Measurements from ENCODE around the gene ANKRD36.
"Not testable (repeated sequence)": the region's sequence is repeated elsewhere in the genome, so short reads cannot be mapped to it uniquely, and the experiment has no call there.

DNA sequence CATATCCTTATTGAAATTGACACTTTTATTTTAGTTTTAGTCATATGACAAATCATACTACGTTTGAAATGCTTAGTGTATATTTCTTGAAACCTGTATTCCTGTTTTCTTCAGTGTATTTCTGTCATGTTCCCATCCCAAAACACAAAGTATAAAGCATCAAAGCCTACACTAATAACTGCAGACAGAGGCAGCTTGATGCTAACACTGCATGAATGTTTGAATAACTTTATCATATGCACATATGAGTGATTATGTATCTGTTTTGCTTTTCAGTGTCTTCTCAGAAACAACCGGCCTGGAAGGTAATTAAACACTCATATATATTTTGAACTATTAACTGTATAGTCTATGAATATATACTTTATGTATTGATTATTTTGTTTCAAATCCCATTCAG lies 102.1 kb downstream of the ANKRD36 start:
- TF ChIP-seq, protein P1, sequence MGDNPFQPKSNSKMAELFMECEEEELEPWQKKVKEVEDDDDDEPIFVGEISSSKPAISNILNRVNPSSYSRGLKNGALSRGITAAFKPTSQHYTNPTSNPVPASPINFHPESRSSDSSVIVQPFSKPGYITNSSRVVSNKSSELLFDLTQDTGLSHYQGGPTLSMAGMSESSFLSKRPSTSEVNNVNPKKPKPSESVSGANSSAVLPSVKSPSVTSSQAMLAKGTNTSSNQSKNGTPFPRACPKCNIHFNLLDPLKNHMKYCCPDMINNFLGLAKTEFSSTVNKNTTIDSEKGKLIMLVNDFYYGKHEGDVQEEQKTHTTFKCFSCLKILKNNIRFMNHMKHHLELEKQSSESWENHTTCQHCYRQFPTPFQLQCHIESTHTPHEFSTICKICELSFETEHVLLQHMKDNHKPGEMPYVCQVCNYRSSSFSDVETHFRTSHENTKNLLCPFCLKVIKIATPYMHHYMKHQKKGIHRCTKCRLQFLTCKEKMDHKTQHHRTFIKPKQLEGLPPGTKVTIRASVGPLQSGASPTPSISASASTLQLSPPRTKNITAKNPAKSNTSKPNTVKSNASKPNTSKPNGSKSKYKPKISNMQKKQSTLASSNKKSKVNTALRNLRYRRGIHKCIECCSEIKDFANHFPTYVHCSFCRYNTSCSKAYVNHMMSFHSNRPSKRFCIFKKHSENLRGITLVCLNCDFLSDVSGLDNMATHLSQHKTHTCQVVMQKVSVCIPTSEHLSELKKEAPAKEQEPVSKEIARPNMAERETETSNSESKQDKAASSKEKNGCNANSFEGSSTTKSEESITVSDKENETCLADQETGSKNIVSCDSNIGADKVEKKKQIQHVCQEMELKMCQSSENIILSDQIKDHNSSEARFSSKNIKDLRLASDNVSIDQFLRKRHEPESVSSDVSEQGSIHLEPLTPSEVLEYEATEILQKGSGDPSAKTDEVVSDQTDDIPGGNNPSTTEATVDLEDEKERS (tag by site-specific recombination; IDR thresholded peaks at IDR 0.05), result not testable (repeated sequence)
- TF ChIP-seq HOXA7 (CRISPR knock-in tag; IDR thresholded peaks at IDR 0.05; ENCODE audit: borderline replicate concordance); ZNF792 (tag by site-specific recombination; IDR thresholded peaks at IDR 0.05); ZBTB7A (tag by site-specific recombination; IDR thresholded peaks at IDR 0.05; ENCODE audit: low read depth): not testable (repeated sequence)
- TF ChIP-seq, protein P2, sequence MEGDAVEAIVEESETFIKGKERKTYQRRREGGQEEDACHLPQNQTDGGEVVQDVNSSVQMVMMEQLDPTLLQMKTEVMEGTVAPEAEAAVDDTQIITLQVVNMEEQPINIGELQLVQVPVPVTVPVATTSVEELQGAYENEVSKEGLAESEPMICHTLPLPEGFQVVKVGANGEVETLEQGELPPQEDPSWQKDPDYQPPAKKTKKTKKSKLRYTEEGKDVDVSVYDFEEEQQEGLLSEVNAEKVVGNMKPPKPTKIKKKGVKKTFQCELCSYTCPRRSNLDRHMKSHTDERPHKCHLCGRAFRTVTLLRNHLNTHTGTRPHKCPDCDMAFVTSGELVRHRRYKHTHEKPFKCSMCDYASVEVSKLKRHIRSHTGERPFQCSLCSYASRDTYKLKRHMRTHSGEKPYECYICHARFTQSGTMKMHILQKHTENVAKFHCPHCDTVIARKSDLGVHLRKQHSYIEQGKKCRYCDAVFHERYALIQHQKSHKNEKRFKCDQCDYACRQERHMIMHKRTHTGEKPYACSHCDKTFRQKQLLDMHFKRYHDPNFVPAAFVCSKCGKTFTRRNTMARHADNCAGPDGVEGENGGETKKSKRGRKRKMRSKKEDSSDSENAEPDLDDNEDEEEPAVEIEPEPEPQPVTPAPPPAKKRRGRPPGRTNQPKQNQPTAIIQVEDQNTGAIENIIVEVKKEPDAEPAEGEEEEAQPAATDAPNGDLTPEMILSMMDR (tag by site-specific recombination; IDR thresholded peaks at IDR 0.05), result not testable (repeated sequence)

All from HEK293 (cell line).